Keratinocyte (primary cell): Measurements from ENCODE around the gene LMNTD1. TPM values are rescaled to one million over a fixed set of nuclear protein-coding genes. Genes with fewer than 3 reads are reported as not detected.

ENCODE experiments used
- DNase-seq: peaks from one replicate; pipeline ENCODE4 v3.0.0-alpha.2; 2011; ENCODE audit warnings: low read depth, missing footprints, low spot score
- FAIRE-seq: peaks from 2 replicates; lab custom pipeline; 2011; peaks lifted over from hg19 to GRCh38; lab: Jason Lieb, UNC
- H2AFZ ChIP-seq: 2 replicates; pipeline ENCODE4 v1.6.0; 2012; ENCODE audit warnings: low read length, control low read depth, inconsistent platforms; ENCODE audit not compliant: control insufficient read depth
- H3K27ac ChIP-seq: 2 replicates; pipeline ENCODE4 v1.5.1; 2011; ENCODE audit warnings: low read length; ENCODE audit not compliant: control insufficient read depth, insufficient read depth
- H3K27me3 ChIP-seq: 3 replicates; pipeline ENCODE4 v1.6.0; 2011; ENCODE audit warnings: low read length; ENCODE audit not compliant: control insufficient read depth, insufficient read depth; ENCODE audit errors: extremely low read depth
- H3K36me3 ChIP-seq, 2 experiments: 2 replicates in 1 of 2; 3 replicates in 1 of 2; pipeline ENCODE4 v1.5.1; 2011; ENCODE audit warnings: low read length in 2 of 2, mild to moderate bottlenecking in 1 of 2; ENCODE audit not compliant: control insufficient read depth in 2 of 2, insufficient read depth in 2 of 2; ENCODE audit errors: extremely low read depth in 1 of 2
- H3K4me1 ChIP-seq: 3 replicates; pipeline ENCODE4 v1.5.1; 2011; ENCODE audit warnings: low read length; ENCODE audit not compliant: control insufficient read depth, insufficient read depth; ENCODE audit errors: extremely low read depth
- H3K4me2 ChIP-seq: 3 replicates; pipeline ENCODE4 v1.6.0; 2011; ENCODE audit warnings: low read depth, low read length; ENCODE audit not compliant: control insufficient read depth, insufficient read depth; ENCODE audit errors: extremely low read depth
- H3K4me3 ChIP-seq, 3 experiments: fragments of 200-600 bp in 1 of 3; sonication (generic) in 1 of 3; 2 replicates in 2 of 3; 3 replicates in 1 of 3; pipeline ENCODE4 v1.5.1; 2011 to 2016; ENCODE audit warnings: low read length in 3 of 3, mild to moderate bottlenecking in 3 of 3, control low read depth in 2 of 3, inconsistent platforms in 1 of 3, low read depth in 1 of 3, mixed read lengths in 1 of 3, mixed run types in 1 of 3, moderate library complexity in 1 of 3; ENCODE audit not compliant: control insufficient read depth in 2 of 3, insufficient read depth in 2 of 3; ENCODE audit errors: extremely low read depth in 1 of 3
- H3K79me2 ChIP-seq: 2 replicates; pipeline ENCODE4 v1.6.0; 2012; ENCODE audit warnings: low read length; ENCODE audit not compliant: control insufficient read depth, insufficient read depth
- H3K9ac ChIP-seq: 3 replicates; pipeline ENCODE4 v1.6.0; 2011; ENCODE audit warnings: low read length; ENCODE audit not compliant: control insufficient read depth, insufficient read depth; ENCODE audit errors: extremely low read depth
- H3K9me1 ChIP-seq: 3 replicates; pipeline ENCODE4 v1.6.0; 2011; ENCODE audit warnings: low read length; ENCODE audit not compliant: control insufficient read depth, insufficient read depth; ENCODE audit errors: extremely low read depth
- H3K9me3 ChIP-seq: 2 replicates; pipeline ENCODE4 v1.5.1; 2012; ENCODE audit warnings: low read depth, low read length; ENCODE audit not compliant: control insufficient read depth
- H4K20me1 ChIP-seq: 3 replicates; pipeline ENCODE4 v1.6.0; 2011; ENCODE audit warnings: low read length; ENCODE audit not compliant: control insufficient read depth, insufficient read depth; ENCODE audit errors: extremely low read depth
- CTCF ChIP-seq, 3 experiments: IDR thresholded peaks in 1 of 3; conservative IDR thresholded peaks in 1 of 3; optimal IDR thresholded peaks in 1 of 3; 2 replicates in 2 of 3; 3 replicates in 1 of 3; pipeline versions ENCODE3 to v1.5.1; 2011; ENCODE audit warnings: low read length in 3 of 3, mild to moderate bottlenecking in 3 of 3, moderate library complexity in 2 of 3, control low read depth in 1 of 3, inconsistent platforms in 1 of 3; ENCODE audit not compliant: insufficient read depth in 2 of 3; ENCODE audit errors: extremely low read depth in 1 of 3
- EZH2 ChIP-seq: IDR thresholded peaks from one replicate; pipeline ENCODE4 v1.6.1; 2012; ENCODE audit warnings: inconsistent platforms, mild to moderate bottlenecking, low read length, moderate library complexity
- dilution Hi-C: fragments of 300-500 bp; cut with MboI; formaldehyde crosslinking; loops from one replicate; pipeline ENCODE4 v1.7.0; 2020; ENCODE audit warnings: low sequenced_read_pairs; ENCODE audit not compliant: extremely low pct_ligation_motif_present
- polyA plus RNA-seq, 5 experiments: library from polyadenylated mRNA; depleted of rRNA in 3 of 5; stranded (reverse) in 3 of 5; stranded (forward) in 1 of 5; unstranded in 1 of 5; fragments of >200 nt; gene quantifications; 1 replicate in 1 of 5; 2 replicates in 3 of 5; 3 replicates in 1 of 5; pipeline versions ENCODE4 v1.2.1 to v1.2.3, GENCODE V29; 2011 to 2012; ENCODE audit warnings: missing spikeins in 2 of 5, low read depth in 1 of 5, low replicate concordance in 1 of 5

The LMNTD1 gene
- polyA plus RNA-seq, 1 donor (not counting 4 experiments of a cell fraction or from before 2014, with no cell fraction given): 0.42 TPM

- Histone ChIP-seq H3K27ac (no peak overlapping the region), H3K4me1 (peaks cover 18% of the 10 kb centered on the region), H3K4me2 (peak overlapping the region; percentile 48), H3K9me3 (no peaks in the 10 kb centered on the region), H3K4me3 (no peak overlapping the region), H3K9ac (no peak overlapping the region), H3K36me3 (no peaks in the 10 kb centered on the region), H4K20me1 (no peaks in the 10 kb centered on the region), H3K27me3 (no peaks in the 10 kb centered on the region), H3K9me1 (no peaks in the 10 kb centered on the region), H3K79me2 (no peaks in the 10 kb centered on the region), H2AFZ (peak overlapping the region; percentile 74)
- dilution Hi-C loops: no loop called here
- FAIRE-seq: peak; percentile 90
- no peak for TF ChIP-seq CTCF (optimal IDR thresholded peaks at IDR 0.05 in 1 of 3, IDR thresholded peaks at IDR 0.05 in 1 of 3, conservative IDR thresholded peaks at IDR 0.05 in 1 of 3; ENCODE audit: extremely low read depth in 1 of 3, insufficient read depth in 2 of 3, low read length in 3 of 3)
- no peak for DNase-seq
Measured at GRCh38 chr12:25433581-25434325, 119.3 kb downstream of the LMNTD1 start.

GRCh38 chr12:25433024-25433423 lies 120.1 kb downstream of the LMNTD1 start:
- Histone ChIP-seq H3K9ac (no peak overlapping the region), H3K4me1 (peaks cover 22% of the 10 kb centered on the region), H3K36me3 (no peaks in the 10 kb centered on the region), H3K9me1 (no peaks in the 10 kb centered on the region), H2AFZ (no peak overlapping the region), H3K9me3 (no peaks in the 10 kb centered on the region), H3K4me2 (no peak overlapping the region), H3K27ac (no peak overlapping the region), H3K4me3 (no peak overlapping the region), H4K20me1 (no peaks in the 10 kb centered on the region), H3K27me3 (no peaks in the 10 kb centered on the region), H3K79me2 (no peaks in the 10 kb centered on the region)
- no peak for DNase-seq
- no peak for FAIRE-seq
- TF ChIP-seq CTCF (optimal IDR thresholded peaks at IDR 0.05 in 1 of 3, IDR thresholded peaks at IDR 0.05 in 1 of 3, conservative IDR thresholded peaks at IDR 0.05 in 1 of 3; ENCODE audit: extremely low read depth in 1 of 3, insufficient read depth in 2 of 3, low read length in 3 of 3) (no peak), EZH2 (no peak)
- dilution Hi-C loops: no loop called here
